GM21390 (cell line): ENCODE results near the gene MAS1L.
"Not testable (repeated sequence)": the region's sequence is repeated elsewhere in the genome, so short reads cannot be mapped to it uniquely, and the experiment has no call there.

Experiments used
- ATAC-seq: cut with Tn5 transposase; IDR thresholded peaks from one replicate; pipeline ENCODE4 v1.9.1; 2021; ENCODE audit not compliant: unreplicated experiment

Gene MAS1L

DNA sequence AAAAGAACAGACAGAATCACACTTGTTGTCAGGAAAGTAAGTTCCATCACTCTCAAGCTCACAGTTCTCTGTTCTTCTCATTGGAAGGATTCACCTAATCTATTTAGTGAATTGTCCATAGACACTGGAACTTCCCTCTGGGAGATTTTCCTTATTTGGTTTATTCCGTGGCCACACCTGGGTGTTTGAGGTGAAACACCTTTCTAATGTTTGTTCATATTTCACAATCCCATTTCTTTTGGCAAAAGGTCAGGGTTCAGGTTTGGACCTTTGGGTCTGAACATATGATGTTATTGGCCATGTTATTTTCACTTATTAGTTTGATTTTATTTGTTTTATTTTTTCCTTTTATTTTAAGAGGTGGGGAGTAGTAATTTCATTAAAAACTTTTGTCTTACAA is 4.0 kb downstream of the MAS1L start:
- no peak for ATAC-seq

DNA sequence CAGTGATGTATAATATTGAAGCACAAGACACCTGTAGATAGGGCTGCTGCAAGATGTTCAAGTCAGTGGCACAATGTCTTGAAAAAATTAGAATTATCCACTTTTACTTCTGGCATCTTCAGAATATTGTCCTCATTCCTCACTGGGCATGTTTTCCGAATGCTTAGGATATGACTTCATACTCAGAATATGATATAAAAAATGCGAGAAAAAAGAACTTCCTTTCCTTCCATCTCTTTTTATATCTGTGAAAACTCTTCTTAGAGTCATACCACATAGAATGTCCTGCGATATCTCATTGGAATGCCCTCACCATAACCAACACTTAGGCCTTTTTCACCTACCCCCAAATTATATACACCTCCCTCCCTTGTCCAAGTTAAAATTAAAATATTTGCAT is 4.6 kb downstream of the MAS1L start:
- ATAC-seq, result no peak

DNA sequence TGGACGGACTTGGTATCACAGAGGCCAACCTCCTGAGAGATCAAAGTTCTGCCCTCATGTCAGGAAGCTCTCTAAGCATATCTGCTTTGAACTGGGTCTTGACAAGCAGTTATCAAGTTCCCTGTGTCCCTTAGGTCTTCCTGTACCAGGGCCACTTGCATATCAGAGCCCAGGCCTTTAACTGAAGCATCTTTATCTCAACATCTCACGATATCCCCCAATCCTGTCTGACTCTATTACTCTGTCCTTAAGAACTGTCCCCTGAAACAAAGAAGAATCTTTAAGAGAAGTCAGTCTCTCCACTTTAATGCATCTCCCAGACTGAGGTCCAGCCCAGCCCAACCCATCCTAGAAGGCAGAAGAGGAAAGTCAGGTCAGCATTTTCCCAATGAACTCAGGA is 8.2 kb downstream of the MAS1L start:
- ATAC-seq, result no peak

DNA sequence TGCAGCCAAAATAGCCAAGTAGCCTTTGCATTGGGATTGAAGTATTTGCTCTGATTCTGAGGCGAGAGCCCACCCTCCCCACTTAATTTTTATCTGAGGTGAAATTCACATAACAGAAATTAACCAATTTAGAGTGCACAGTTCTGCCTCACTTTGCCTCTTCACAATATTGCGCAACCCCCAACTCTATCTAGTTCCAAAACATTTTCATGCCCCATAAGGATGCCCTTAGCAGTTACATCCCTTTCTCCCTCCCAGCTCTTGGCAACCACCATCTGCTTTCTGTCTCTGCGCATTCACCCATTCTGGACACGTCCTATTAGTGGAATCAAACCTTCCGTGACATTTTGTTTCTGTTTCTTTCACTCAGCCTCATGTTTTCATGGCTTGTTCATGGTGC is 9.0 kb downstream of the MAS1L start:
- ATAC-seq, result no peak

DNA sequence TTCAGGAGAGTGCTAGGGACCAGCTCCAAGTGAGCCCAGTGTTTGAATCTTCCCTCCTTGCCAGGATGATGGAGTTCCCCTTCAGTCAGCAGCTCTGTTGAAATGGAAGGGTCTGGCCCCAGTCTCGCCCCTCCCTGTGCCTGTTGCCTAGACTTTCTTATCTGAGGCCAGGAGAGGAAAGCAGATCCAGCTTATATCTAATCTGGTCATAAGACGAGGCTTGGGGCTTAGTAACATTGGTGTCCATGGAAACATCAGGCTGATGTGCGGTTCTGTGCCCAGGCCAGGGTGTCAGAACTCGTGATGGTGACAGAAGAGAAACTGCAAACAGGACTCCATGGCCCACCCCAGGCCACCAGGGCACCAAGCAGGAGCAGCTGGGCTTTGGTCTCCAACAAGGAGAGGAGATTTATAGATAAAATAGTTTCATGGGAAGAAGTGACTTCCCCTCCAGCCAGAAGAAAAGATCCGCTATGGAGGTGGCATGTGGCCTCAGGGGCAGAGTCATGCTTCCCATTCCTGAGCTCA is 9.8 kb downstream of the MAS1L start:
- no peak for ATAC-seq

DNA sequence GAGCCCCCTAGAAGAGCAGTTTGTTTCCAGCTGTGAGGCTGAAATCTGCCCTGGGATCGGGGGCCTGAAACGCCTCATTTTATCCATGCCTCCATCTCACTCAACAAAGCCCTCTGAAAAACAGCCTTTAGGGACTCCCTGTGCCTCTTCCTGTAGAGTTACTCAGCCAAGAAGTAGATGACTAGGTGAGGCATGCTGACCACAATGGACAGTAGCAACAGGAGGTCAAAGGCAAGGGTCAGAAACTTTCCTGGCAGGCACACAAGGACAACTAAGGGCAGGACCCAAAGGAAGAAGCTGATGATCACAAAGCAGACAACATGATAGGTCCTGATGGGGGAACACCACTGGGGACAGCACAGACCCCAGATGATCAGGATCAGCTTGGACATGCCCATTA is 12.8 kb downstream of the MAS1L start:
- no peak for ATAC-seq

DNA sequence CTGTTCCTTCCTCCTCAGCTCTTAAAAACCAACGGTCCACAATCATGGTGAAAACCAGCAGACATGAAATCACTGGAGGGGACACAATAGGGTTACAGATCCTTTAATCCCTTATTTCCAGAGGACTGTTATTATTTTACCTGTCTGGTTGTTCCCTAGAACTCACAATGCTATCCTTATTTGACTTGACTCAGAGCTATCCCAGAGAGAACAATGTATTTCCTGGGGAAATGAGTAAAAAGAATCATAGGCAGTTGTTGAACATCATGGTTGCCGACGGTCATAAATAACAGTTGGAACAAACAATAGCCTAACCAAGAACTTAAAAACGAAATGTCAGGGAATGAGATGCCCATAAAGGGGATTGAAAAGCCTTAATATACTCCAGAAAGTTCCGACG is 21.5 kb downstream of the MAS1L start:
- no peak for ATAC-seq

DNA sequence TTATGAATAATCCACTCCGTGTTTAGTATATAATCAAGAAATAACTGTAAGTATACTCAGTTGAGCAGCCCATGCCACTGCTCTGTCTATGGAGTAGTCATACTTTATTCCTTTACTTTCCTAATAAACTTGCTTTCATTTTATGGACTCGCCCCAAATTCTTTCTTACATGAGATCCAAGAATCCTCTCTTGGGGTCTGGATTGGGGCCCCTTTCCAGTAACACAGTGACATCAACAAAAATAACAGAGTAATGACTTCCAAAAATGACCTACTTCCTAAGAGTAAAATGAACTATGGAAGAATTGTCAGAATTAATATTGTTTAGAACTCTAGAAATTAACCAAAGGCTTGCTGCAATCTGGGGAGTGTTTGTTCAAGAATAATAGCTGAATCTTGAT is 22.0 kb downstream of the MAS1L start:
- ATAC-seq, result no peak

DNA sequence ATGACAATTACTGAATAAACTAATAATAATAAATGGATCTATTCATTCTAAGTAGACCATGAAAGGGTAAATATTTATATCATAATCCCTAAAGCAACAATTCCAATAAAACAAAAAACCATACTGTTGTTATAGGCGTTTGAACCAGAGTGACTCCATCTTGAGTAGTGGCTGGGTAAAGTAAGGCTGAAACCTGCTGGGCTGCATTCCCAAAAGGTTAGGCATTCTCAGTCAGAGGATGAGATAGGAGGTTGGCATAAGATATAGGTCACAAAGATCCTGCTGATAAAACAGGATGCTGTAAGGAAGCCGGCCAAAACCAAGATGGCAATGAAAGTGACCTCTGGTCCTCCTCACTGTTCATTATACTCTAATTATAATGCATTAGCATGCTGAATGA is 22.5 kb downstream of the MAS1L start:
- no peak for ATAC-seq

DNA sequence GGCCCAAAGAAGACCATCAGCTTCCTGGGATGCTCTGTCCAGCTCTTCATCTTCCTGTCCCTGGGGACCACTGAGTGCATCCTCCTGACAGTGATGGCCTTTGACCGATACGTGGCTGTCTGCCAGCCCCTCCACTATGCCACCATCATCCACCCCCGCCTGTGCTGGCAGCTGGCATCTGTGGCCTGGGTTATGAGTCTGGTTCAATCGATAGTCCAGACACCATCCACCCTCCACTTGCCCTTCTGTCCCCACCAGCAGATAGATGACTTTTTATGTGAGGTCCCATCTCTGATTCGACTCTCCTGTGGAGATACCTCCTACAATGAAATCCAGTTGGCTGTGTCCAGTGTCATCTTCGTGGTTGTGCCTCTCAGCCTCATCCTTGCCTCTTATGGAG is 25.7 kb downstream of the MAS1L start:
- ATAC-seq, result no peak

DNA sequence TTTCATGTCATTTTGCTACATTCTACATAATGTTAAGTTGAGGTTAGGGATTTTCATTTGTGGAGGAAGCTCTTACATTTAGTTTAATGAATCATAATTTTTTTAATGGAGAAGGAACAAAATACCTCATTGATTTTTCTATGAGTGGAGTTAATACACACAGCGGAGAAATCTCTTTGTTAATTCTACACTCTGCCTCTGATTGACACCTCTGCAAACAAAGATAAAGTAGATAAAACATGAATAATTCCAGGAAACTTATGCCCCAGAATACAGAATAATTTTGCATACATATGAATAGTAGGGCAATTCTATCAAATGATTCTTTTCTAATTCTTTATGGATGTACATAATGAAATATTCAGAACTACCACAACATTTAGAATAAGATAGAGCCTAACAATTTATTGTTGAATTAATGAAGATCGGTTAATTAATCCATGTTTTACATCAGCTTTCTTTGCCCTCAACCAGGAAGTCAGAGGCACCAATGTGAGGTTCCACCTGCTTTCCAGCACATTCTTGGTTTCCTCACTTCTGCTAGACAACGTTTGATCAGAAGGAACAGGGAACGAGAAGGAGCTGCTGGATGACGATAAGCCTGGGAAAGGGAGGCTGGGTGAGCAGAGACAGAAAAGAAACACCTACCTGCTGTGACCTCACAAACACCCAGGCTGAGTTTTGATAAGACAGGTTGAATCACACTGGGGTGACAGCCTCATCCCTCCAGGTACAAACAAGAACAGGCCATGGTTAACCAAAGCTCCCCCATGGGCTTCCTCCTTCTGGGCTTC is 26.5 kb downstream of the MAS1L start:
- ATAC-seq, result no peak

DNA sequence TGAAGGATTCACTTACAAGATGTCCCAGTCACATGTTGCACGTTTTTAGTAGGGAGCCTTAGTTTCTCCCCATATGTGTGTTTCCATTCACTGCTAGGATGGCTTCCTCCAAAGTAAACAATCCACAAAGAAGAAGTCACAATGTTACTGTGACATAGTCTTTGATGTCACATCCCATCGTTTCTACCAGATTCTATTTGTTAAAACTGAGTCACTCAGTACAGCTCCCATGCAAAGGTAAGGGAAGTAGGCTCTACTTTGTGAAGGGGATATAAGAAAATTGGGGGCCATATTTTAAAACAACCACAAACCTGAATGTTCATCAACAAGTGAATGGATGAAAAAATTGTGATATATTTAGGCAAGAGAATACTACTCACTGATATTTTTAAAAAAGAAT is 30.8 kb downstream of the MAS1L start, which contains the start of the genes OR11A1 and OR2H1:
OR11A1 (minus strand) TSS at position 101 of the 400 bp plus-strand sequence. CDS start 29,430 bp downstream, outside the sequence.
OR2H1 (plus strand) TSS at position 185 of the 400 bp plus-strand sequence. CDS start 4,615 bp downstream, outside the sequence.
- ATAC-seq, result no peak

DNA sequence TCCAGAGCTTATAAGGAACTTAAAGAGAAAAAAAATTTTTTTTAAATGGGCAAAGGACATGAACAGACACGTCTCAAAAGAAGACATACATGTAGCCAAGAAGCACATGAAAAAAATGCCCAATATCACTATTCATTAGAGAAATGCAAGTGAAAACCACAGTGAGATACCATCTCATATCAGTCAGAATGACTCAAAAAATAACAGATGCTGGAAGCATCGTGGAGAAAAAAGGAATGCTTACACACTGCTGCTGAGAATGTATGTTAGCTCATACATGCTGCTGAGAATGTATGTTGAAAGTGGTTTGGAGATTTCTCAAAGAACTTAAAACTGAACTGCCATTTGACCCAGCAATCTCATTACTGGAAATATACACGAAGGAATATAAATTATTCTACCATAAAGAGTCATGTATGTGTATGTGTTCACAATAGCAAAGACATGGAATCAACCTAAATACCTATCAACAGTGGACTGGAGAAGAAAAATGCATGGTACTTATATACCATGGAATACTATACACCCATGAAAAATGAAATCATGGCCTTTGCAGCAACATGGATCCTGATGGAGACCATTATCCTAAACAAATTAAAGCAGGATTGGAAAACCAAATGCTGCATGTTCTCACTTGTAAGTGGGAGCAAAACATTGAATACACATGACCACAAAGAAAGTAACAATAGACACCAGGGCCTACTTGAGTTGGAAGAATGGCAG is 36.1 kb downstream of the MAS1L start:
- ATAC-seq, result no peak

DNA sequence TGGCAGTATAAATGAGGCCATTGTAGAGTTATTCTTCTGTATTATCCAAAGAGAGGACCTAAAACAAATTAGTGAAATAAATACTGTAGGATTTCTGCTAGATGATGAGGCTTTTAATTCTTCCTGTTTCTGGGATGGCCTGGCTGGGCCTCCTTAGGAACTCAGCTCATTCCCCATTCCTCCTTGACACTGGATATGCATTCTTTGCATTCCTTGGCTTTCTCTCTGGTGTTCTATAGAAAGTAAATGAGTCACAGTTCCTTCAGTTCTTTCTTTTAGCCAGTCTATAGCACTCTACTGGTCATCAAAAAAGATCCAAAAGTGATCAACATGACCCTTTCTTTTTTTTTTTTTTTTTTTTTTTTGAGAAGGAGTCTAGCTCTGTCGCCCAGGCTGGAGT is 40.1 kb downstream of the MAS1L start:
- no peak for ATAC-seq

DNA sequence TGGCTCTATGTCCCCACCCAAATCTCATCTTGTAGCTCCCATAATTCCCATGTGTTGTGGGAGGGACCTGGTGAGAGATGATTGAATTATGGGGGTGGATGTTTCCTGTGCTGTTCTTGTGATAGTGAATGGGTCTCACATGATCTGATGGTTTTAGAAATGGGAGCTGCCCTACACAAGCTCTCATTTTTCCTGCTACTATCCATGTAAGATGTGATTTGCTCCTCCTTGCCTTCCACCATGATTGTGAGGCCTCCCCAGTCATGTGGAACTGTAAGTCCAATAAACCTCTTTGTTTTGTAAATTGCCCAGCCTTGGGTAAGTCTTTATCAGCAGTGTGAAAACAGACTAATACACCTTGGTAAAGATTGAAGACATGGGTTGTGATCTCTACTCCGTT is 43.7 kb downstream of the MAS1L start:
- ATAC-seq, result not testable (repeated sequence)

DNA sequence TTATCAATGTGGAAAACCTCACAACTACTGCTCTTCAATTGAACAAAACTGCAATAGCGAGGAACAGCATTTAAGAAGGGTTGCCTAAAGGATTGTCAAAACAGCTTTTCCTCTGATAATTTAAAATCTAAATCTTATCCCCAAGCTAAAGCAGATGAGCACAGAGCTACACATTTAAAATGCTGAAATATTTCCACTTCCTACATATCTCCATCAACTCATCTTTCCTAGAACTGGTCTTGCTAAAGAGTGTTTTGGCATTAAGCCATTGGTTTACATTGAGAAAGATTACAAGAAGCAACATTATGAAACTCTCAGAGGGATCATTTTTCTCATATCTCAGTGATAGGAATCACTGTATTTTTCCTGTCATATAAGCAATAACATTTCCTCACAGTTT is 45.0 kb downstream of the MAS1L start:
- ATAC-seq, result no peak

DNA sequence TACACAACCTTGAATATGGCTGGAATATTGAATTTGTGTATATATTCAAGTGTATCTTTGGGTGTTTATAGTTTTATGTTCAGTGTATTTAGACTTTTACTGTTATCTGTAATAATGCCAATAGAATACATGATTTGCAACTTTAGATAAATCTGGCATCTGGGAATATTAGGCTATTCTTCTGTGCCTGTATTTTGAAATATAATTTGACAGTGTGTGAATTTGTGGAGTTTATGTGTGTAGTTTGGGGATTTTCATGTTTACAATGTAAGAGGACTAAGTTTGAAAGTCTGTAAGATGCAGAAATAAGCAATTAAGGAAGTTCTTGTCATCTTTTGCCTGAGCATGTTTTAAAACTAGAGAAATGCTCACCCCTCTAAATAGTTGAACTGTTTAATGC is 48.8 kb downstream of the MAS1L start, which contains the start of gene OR10C1:
OR10C1 (plus strand) TSS at position 301 of the 400 bp plus-strand sequence. CDS start 710 bp downstream, outside the sequence.
- no peak for ATAC-seq

DNA sequence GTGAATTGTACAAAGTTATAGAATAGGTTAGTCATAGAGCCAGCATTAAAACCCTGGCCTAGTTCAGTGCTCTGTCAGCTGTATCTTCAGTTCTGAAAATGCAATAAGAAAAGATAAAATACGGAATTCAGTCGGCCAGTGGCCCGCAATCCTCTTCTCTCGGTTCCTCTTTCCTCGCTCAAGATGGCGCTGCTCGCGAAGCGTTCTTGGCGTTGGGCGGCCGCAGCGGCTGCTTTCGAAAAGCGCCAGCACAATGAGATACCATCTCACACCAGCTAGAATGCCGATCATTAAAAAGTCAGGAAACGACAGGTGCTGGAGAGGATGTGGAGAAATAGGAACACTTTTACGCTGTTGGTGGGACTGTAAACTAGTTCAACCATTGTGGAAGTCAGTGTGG is 51.0 kb downstream of the MAS1L start:
- ATAC-seq, result not testable (repeated sequence)
